HEK293 (cell line): Measurements from ENCODE around the gene RCAN2.

ENCODE experiments used
- CTCF ChIA-PET: fragments of 350-600 bp; formaldehyde crosslinking; extraction: SDS; loops from one replicate; lab custom pipeline; 2021; ENCODE audit warnings: antibody characterized with exemption; lab: Yijun Ruan, JAX
- POLR2A ChIA-PET: fragments of 300-600 bp; formaldehyde crosslinking; extraction: SDS; loops from one replicate; lab custom pipeline; 2020; ENCODE audit warnings: antibody characterized with exemption, inconsistent platforms; lab: Yijun Ruan, JAX
- H3K27ac ChIP-seq: fragments of 200-500 bp; sonication (Bioruptor generic); 2 replicates; pipeline ENCODE4 v1.5.1; 2014; ENCODE audit warnings: low read depth, low read length, control low read depth, inconsistent platforms; ENCODE audit errors: extremely low read depth
- H3K36me3 ChIP-seq, 2 experiments: fragments of 200-500 bp in 1 of 2; sonication (Bioruptor generic) in 1 of 2; 1 replicate in 1 of 2; 2 replicates in 1 of 2; pipeline ENCODE4 v1.5.1; 2014 to 2017; ENCODE audit warnings: inconsistent platforms in 2 of 2, low read length in 2 of 2; ENCODE audit not compliant: control insufficient read depth in 2 of 2, insufficient read depth in 1 of 2
- H3K4me1 ChIP-seq: fragments of 200-500 bp; sonication (Bioruptor generic); 2 replicates; pipeline ENCODE4 v1.5.1; 2014; ENCODE audit warnings: mild to moderate bottlenecking, low read length, inconsistent platforms; ENCODE audit not compliant: control insufficient read depth, insufficient read depth
- H3K4me3 ChIP-seq: 2 replicates; pipeline ENCODE4 v1.5.1; 2011; ENCODE audit warnings: low read depth, mild to moderate bottlenecking, control low read depth, low read length, moderate library complexity
- H3K9me3 ChIP-seq: fragments of 200-500 bp; sonication (Bioruptor generic); 2 replicates; pipeline ENCODE4 v1.5.1; 2014; ENCODE audit warnings: low read depth, low read length, inconsistent platforms; ENCODE audit not compliant: control insufficient read depth, insufficient read depth
- MYNN ChIP-seq: fragments of 450-650 bp; formaldehyde crosslinking; IDR thresholded peaks from 2 replicates; pipeline ENCODE4 v1.5.1; 2016; ENCODE audit warnings: missing biosample characterization, missing genetic modification characterization, borderline replicate concordance
- OSR2 ChIP-seq: fragments of 450-650 bp; formaldehyde crosslinking; IDR thresholded peaks from 2 replicates; pipeline ENCODE4 v1.5.1; 2016; ENCODE audit warnings: missing biosample characterization, missing genetic modification characterization
- TRIM28 ChIP-seq: IDR thresholded peaks from 2 replicates; pipeline ENCODE4 v1.6.1; 2011; ENCODE audit warnings: low read length, control low read depth, borderline replicate concordance
- ZBTB21 ChIP-seq: fragments of 450-650 bp; formaldehyde crosslinking; IDR thresholded peaks from 2 replicates; pipeline ENCODE4 v1.5.1; 2017; ENCODE audit warnings: missing biosample characterization, missing genetic modification characterization
- ZNF174 ChIP-seq: fragments of 450-650 bp; formaldehyde crosslinking; IDR thresholded peaks from 2 replicates; pipeline ENCODE4 v1.5.0; 2017; ENCODE audit warnings: missing biosample characterization, mild to moderate bottlenecking, missing genetic modification characterization
- ZNF18 ChIP-seq: fragments of 450-650 bp; formaldehyde crosslinking; IDR thresholded peaks from 2 replicates; pipeline ENCODE4 v1.5.1; 2016; ENCODE audit warnings: missing biosample characterization, missing genetic modification characterization
- ZNF19 ChIP-seq: fragments of 450-650 bp; formaldehyde crosslinking; IDR thresholded peaks from 2 replicates; pipeline ENCODE4; 2016; ENCODE audit warnings: missing biosample characterization, missing genetic modification characterization, low read depth
- ZNF214 ChIP-seq: fragments of 450-650 bp; formaldehyde crosslinking; IDR thresholded peaks from 2 replicates; pipeline ENCODE4 v1.5.1; 2017; ENCODE audit warnings: missing biosample characterization, mild to moderate bottlenecking, missing genetic modification characterization, borderline replicate concordance
- ZNF221 ChIP-seq: fragments of 450-650 bp; formaldehyde crosslinking; IDR thresholded peaks from 2 replicates; pipeline ENCODE4 v1.5.1; 2017; ENCODE audit warnings: missing biosample characterization, missing genetic modification characterization, borderline replicate concordance
- ZNF239 ChIP-seq: fragments of 450-650 bp; formaldehyde crosslinking; IDR thresholded peaks from 2 replicates; pipeline ENCODE4 v1.5.1; 2016; ENCODE audit warnings: missing biosample characterization, missing genetic modification characterization
- ZNF24 ChIP-seq: fragments of 450-650 bp; formaldehyde crosslinking; IDR thresholded peaks from 2 replicates; pipeline ENCODE4 v1.5.1; 2016; ENCODE audit warnings: missing biosample characterization, missing genetic modification characterization
- ZNF302 ChIP-seq: fragments of 450-650 bp; formaldehyde crosslinking; IDR thresholded peaks from 2 replicates; pipeline ENCODE4 v1.5.1; 2016; ENCODE audit warnings: missing biosample characterization, missing genetic modification characterization, low read depth
- ZNF423 ChIP-seq: fragments of 450-650 bp; formaldehyde crosslinking; IDR thresholded peaks from 2 replicates; pipeline ENCODE4 v1.5.1; 2016; ENCODE audit warnings: missing biosample characterization, missing genetic modification characterization
- ZNF560 ChIP-seq: fragments of 450-650 bp; formaldehyde crosslinking; IDR thresholded peaks from 2 replicates; pipeline ENCODE4 v1.5.1; 2017; ENCODE audit warnings: missing biosample characterization, missing genetic modification characterization, borderline replicate concordance
- ZNF660 ChIP-seq: fragments of 450-650 bp; IDR thresholded peaks from 2 replicates; pipeline ENCODE4 v1.5.1; 2018; ENCODE audit warnings: missing biosample characterization, mild to moderate bottlenecking, missing genetic modification characterization
- ZXDB ChIP-seq: fragments of 450-650 bp; formaldehyde crosslinking; IDR thresholded peaks from 2 replicates; pipeline ENCODE4 v1.5.1; 2016; ENCODE audit warnings: missing biosample characterization, missing genetic modification characterization
- TF ChIP-seq, protein P1 (sequence below): fragments of 450-650 bp; formaldehyde crosslinking; IDR thresholded peaks from 2 replicates; pipeline ENCODE4 v1.5.1; 2016; ENCODE audit warnings: missing biosample characterization, missing genetic modification characterization
- TF ChIP-seq, protein P2 (sequence below): fragments of 450-650 bp; IDR thresholded peaks from 2 replicates; pipeline ENCODE4 v1.5.1; 2018; ENCODE audit warnings: missing biosample characterization, missing genetic modification characterization
- TF ChIP-seq, protein P3 (sequence below): fragments of 450-650 bp; formaldehyde crosslinking; IDR thresholded peaks from 2 replicates; pipeline ENCODE4 v1.5.1; 2016; ENCODE audit warnings: missing biosample characterization, missing genetic modification characterization, low read depth
- TF ChIP-seq, protein P4 (sequence below): fragments of 450-650 bp; formaldehyde crosslinking; IDR thresholded peaks from 2 replicates; pipeline ENCODE4 v1.5.1; 2016; ENCODE audit warnings: missing biosample characterization, missing genetic modification characterization, borderline replicate concordance
- TF ChIP-seq, protein P5 (sequence below): fragments of 450-650 bp; formaldehyde crosslinking; IDR thresholded peaks from 2 replicates; pipeline ENCODE4 v1.5.1; 2016; ENCODE audit warnings: missing biosample characterization, missing genetic modification characterization

RCAN2 gene

DNA sequence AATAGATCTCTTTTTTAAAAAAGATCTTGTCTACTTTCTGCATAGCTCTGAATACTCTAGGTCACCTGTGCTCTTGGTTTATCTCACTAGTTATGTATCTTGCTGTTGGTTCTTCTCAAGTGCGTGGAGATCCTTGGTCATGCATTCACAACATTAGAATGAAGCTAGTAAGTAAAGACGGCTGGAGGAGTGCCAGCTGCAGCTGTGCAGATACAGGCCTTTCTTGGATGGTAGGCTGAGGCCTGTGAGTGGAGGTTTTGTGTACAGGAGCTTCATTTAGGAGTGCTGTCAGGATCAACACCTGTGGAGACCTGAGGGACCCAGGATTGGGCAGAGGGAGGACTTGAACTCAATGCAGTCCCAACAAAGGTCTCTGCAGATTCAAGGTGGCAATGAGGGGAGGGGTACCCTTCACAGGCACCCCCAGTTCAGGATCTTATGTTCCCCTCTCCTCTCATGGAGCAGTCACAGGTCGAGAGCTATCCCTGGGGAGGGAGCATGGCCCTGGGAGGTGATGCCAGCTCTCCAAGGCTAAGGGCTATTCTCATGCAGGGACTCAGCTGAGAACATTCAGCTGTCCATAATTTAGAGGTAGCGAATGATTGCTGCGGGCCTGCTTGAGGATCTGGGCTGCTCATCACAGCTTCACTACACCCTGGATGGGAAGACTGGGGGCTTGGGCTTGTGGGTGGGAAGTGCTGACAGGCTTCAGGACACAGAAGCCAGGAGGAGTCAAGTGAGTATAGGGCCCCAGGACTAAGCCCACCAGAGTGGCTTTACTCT, 221.6 kb downstream of the RCAN2 start (continued):
- TF ChIP-seq, protein P1, sequence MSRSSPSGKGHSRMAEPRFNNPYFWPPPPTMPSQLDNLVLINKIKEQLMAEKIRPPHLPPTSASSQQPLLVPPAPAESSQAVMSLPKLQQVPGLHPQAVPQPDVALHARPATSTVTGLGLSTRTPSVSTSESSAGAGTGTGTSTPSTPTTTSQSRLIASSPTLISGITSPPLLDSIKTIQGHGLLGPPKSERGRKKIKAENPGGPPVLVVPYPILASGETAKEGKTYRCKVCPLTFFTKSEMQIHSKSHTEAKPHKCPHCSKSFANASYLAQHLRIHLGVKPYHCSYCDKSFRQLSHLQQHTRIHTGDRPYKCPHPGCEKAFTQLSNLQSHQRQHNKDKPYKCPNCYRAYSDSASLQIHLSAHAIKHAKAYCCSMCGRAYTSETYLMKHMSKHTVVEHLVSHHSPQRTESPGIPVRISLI (tag by site-specific recombination): no peak
- TF ChIP-seq ZNF19 (tag by site-specific recombination) (no peak), ZNF214 (tag by site-specific recombination) (no peak), ZNF302 (tag by site-specific recombination) (no peak)
- TF ChIP-seq, protein P2, sequence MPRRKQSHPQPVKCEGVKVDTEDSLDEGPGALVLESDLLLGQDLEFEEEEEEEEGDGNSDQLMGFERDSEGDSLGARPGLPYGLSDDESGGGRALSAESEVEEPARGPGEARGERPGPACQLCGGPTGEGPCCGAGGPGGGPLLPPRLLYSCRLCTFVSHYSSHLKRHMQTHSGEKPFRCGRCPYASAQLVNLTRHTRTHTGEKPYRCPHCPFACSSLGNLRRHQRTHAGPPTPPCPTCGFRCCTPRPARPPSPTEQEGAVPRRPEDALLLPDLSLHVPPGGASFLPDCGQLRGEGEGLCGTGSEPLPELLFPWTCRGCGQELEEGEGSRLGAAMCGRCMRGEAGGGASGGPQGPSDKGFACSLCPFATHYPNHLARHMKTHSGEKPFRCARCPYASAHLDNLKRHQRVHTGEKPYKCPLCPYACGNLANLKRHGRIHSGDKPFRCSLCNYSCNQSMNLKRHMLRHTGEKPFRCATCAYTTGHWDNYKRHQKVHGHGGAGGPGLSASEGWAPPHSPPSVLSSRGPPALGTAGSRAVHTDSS (tag by site-specific recombination): no peak

- no peaks in the 10 kb centered on the region for H3K36me3 ChIP-seq
- no peak for TF ChIP-seq TRIM28
- TF ChIP-seq ZNF174: no peak
- TF ChIP-seq, protein P3, sequence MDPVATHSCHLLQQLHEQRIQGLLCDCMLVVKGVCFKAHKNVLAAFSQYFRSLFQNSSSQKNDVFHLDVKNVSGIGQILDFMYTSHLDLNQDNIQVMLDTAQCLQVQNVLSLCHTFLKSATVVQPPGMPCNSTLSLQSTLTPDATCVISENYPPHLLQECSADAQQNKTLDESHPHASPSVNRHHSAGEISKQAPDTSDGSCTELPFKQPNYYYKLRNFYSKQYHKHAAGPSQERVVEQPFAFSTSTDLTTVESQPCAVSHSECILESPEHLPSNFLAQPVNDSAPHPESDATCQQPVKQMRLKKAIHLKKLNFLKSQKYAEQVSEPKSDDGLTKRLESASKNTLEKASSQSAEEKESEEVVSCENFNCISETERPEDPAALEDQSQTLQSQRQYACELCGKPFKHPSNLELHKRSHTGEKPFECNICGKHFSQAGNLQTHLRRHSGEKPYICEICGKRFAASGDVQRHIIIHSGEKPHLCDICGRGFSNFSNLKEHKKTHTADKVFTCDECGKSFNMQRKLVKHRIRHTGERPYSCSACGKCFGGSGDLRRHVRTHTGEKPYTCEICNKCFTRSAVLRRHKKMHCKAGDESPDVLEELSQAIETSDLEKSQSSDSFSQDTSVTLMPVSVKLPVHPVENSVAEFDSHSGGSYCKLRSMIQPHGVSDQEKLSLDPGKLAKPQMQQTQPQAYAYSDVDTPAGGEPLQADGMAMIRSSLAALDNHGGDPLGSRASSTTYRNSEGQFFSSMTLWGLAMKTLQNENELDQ (tag by site-specific recombination): no peak
- no peak for TF ChIP-seq OSR2 (tag by site-specific recombination)
- TF ChIP-seq, protein P4, sequence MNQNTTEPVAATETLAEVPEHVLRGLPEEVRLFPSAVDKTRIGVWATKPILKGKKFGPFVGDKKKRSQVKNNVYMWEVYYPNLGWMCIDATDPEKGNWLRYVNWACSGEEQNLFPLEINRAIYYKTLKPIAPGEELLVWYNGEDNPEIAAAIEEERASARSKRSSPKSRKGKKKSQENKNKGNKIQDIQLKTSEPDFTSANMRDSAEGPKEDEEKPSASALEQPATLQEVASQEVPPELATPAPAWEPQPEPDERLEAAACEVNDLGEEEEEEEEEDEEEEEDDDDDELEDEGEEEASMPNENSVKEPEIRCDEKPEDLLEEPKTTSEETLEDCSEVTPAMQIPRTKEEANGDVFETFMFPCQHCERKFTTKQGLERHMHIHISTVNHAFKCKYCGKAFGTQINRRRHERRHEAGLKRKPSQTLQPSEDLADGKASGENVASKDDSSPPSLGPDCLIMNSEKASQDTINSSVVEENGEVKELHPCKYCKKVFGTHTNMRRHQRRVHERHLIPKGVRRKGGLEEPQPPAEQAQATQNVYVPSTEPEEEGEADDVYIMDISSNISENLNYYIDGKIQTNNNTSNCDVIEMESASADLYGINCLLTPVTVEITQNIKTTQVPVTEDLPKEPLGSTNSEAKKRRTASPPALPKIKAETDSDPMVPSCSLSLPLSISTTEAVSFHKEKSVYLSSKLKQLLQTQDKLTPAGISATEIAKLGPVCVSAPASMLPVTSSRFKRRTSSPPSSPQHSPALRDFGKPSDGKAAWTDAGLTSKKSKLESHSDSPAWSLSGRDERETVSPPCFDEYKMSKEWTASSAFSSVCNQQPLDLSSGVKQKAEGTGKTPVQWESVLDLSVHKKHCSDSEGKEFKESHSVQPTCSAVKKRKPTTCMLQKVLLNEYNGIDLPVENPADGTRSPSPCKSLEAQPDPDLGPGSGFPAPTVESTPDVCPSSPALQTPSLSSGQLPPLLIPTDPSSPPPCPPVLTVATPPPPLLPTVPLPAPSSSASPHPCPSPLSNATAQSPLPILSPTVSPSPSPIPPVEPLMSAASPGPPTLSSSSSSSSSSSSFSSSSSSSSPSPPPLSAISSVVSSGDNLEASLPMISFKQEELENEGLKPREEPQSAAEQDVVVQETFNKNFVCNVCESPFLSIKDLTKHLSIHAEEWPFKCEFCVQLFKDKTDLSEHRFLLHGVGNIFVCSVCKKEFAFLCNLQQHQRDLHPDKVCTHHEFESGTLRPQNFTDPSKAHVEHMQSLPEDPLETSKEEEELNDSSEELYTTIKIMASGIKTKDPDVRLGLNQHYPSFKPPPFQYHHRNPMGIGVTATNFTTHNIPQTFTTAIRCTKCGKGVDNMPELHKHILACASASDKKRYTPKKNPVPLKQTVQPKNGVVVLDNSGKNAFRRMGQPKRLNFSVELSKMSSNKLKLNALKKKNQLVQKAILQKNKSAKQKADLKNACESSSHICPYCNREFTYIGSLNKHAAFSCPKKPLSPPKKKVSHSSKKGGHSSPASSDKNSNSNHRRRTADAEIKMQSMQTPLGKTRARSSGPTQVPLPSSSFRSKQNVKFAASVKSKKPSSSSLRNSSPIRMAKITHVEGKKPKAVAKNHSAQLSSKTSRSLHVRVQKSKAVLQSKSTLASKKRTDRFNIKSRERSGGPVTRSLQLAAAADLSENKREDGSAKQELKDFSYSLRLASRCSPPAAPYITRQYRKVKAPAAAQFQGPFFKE (tag by site-specific recombination): no peak
- TF ChIP-seq ZNF221: no peak
- TF ChIP-seq ZNF24 (tag by site-specific recombination): no peak
- no peak for TF ChIP-seq ZNF660
- TF ChIP-seq ZXDB: no peak
- TF ChIP-seq MYNN (tag by site-specific recombination): no peak
- TF ChIP-seq, protein P5, sequence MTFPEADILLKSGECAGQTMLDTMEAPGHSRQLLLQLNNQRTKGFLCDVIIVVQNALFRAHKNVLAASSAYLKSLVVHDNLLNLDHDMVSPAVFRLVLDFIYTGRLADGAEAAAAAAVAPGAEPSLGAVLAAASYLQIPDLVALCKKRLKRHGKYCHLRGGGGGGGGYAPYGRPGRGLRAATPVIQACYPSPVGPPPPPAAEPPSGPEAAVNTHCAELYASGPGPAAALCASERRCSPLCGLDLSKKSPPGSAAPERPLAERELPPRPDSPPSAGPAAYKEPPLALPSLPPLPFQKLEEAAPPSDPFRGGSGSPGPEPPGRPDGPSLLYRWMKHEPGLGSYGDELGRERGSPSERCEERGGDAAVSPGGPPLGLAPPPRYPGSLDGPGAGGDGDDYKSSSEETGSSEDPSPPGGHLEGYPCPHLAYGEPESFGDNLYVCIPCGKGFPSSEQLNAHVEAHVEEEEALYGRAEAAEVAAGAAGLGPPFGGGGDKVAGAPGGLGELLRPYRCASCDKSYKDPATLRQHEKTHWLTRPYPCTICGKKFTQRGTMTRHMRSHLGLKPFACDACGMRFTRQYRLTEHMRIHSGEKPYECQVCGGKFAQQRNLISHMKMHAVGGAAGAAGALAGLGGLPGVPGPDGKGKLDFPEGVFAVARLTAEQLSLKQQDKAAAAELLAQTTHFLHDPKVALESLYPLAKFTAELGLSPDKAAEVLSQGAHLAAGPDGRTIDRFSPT (tag by site-specific recombination): no peak
- no peak for TF ChIP-seq ZBTB21 (tag by site-specific recombination)
- TF ChIP-seq ZNF560: no peak
- TF ChIP-seq ZNF239 (tag by site-specific recombination): no peak
- TF ChIP-seq ZNF18: no peak
- TF ChIP-seq ZNF423 (tag by site-specific recombination): no peak
- TF ChIP-seq, all 188 proteins: peak for 0
- Histone ChIP-seq H3K9me3 (no peaks in the 10 kb centered on the region), H3K27ac (no peak overlapping the region), H3K4me3 (no peak overlapping the region), H3K4me1 (no peaks in the 10 kb centered on the region)
- CTCF ChIA-PET: no interaction called here
- POLR2A ChIA-PET: no interaction called here
Measured at GRCh38 chr6:46267515-46267914, 223.7 kb downstream of the RCAN2 start.
